Measurements from ENCODE around the gene ITM2C.

The ITM2C gene, protein sequence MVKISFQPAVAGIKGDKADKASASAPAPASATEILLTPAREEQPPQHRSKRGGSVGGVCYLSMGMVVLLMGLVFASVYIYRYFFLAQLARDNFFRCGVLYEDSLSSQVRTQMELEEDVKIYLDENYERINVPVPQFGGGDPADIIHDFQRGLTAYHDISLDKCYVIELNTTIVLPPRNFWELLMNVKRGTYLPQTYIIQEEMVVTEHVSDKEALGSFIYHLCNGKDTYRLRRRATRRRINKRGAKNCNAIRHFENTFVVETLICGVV

DNA sequence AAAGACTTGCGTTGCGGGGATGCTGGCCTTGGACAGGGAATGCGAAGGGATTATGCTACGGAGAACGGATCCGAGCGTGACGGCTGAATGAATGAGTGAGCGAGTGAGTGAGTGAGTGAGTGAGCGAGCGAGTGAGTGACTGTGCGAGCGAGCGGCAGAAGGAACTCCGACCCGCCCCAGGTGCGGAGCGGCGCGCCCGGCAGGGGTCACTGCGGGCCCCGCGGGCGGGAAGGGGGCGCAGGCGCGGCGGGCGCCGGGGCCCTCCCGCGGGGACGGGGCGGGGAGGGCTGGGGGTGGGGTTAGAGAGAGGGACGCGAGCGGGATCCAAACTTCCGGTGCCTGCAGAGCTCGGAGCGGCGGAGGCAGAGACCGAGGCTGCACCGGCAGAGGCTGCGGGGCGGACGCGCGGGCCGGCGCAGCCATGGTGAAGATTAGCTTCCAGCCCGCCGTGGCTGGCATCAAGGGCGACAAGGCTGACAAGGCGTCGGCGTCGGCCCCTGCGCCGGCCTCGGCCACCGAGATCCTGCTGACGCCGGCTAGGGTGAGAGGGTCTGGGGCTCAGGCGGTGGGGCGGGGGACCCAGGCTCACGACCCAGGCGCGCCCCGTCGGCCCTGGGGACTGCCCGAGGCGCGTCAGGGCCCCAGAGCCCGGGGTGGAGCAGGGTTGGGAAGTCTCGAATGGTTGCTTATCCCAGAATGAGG is at the start of gene ITM2C:
Gene ITM2C (plus strand): TSS at position 338 of the 702 bp plus-strand sequence. CDS start 84 bp downstream, at position 422.
- DNase-seq = peak; percentile 75

DNA sequence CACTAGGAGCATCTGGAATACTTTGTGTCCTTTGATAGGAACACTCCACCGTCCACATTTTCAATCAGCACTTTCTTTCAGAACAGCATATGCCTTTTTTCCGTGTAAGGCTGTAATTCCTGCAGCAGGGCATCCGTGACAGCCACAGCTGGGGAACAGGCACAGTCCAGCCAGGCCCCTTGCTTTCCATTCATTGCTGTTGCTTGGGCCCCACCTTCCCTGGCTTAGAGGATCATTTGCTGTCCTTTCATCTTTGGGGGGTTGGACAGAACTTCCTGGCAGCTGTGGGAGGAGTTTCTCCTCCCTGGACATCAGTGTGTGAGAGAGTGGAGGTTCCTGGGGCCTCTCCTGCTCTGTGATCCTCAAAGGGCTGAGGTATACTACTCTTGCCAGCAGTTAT is 49.7 kb upstream of the ITM2C start:
- no peak for DNase-seq

DNA sequence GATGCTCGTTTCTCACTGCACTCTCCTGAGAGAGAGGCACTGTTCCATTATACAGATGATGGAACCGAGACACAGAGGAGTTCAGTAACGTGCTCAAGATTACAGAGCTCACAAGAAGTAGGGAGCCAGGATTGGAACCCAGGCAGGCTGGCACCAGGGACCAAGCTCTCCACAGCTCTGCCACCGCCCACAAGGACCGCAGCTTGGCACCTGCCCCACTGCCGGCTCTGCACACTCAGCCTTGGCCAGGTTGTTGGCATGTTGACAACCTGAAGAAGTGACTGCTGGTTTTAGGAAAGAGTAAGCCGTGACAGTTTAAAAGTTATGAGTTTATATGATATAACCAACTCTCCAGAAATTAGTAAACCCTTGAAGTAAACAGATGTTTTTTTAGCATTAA is 48.0 kb upstream of the ITM2C start:
- DNase-seq = no peak

- no peak for DNase-seq
These were observed 45.3 kb upstream of the ITM2C start for GRCh38 chr2:230819433-230819832.

DNA sequence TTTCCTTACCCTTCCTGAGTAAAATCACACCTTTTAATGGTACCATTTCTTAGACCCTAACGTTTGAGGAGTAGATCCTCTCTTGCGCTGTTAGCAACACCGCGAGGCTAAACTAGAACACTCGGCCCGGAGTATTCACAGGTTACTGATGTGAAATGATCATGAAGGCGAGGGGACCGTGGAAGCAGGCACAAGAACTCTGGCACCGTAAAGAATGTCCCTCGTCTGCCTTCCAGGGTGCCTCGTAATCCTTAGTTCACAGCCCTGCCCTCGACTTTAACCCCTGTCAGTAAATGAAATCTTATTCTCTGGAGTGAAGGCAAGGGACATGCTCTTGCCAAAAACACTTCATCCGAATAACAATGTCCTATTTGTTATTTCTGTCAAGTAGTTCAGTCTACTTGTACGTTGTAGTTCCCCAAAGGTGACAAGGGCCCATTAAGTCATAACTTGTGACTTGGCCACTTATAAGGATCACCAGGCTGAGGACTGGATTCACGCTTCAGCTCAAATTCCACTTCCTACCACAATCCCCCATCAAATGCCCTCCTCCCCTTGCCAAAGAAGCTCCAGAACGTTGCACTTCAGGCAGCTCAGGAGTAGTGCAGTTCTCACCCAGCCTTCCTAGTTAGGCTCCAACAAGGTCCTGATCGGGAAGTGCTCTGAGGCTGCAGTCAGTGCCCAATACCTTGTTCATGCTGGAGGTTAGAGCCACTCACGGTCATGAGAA is 43.3 kb upstream of the ITM2C start:
- no peak for DNase-seq

- DNase-seq = no peak
These were observed 42.7 kb upstream of the ITM2C start for GRCh38 chr2:230821991-230822520.

DNA sequence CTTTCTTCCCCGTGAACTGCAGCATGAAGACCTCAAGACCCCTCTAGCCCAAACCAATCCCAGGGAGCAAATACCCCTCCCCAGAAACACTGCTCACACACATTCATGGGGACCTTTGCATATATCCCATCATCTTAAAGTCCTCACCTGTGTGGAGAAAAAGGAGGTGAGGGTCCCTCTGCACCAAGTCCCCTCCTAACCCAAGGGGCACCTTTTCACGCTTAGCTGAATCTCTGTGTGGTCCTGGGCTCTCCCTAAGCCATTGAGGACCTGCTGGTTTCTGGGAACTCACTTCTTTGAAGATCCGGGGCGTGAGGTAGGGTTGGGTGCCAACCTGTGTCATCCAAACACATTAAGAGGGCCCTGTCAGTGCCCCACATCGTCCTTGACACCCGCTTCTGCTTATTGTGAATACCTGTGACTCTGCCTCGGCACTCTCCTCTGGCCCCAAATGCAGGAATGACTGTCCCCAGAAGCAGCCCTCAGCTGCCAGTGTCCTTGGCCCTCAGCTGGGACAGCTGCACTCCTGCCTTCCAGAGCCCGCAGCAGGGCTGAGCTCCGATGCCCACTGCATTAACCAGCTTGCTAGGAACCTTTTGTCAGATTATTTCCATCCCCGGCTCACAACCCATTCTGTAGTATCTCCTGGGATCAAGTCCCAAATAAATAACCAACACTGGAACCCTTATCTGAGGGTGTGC is 41.3 kb upstream of the ITM2C start:
- no peak for DNase-seq

- peak; percentile 79 for DNase-seq
These were observed 40.2 kb upstream of the ITM2C start for GRCh38 chr2:230824406-230824978.

DNA sequence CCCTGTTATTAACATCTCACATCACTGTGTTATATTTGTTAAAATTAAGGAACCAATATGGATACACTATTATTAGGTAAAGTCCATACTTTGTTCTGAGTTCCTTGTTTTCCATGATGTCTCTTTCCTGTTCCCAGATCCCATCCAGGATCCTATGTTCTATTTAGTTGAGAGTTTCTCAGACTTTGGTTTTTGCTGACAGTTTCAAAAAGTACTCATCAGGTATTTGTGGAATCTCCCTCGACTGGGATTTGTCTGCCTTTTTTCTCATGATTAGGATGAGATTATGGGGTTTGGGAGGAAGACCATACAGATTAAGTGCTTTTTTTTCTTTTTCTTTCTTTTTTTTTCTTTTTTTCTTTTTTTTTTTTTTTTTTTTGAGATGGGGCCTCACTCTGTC is 39.4 kb upstream of the ITM2C start:
- DNase-seq = no peak

DNA sequence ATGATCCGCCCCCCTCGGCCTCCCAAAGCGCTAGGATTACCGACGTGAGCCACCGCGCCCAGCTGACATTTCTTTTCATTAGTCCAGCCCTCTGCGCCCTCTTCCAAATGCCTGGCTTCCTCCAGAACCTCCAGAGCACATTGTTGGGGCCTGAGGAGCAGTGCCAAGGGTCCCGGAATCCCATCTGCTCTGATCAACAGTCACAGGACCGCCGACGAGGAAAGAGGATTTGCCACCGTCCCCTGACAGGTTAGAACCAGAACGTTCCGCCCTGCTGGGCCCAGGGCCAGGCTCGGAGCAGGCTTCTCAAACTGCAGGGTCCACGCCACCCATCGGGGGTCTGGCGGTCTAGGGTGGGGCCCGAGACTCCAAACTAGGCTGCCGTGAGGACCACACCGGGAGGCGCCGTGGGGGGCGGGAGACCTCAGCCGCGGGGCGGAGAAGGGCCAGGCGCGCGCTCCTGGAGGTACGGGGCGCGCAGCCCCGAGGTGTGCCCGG is 36.9 kb upstream of the ITM2C start:
- DNase-seq = no peak

GRCh38 chr2:230828272-230828961 is 36.3 kb upstream of the ITM2C start:
- DNase-seq = no peak

DNA sequence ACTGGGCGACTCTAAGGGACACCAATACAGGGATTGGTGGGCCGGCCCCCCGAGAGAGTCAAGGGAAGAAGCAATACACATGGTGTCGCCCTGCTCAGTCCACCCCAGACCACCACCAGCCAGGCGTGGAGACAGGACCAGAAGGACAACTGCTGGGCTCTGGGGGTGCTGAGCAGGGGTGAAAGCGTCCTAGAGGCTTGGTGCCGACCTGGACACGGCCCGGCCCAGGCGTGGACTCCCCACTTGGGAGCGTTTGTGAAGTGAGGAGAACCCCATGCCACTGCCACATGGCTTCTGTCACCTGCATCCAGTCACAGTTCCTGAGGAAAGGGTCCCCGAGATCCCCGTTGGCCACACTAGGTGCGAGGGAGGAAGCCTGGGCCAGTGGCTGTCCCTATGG is 35.4 kb upstream of the ITM2C start:
- DNase-seq = no peak

DNA sequence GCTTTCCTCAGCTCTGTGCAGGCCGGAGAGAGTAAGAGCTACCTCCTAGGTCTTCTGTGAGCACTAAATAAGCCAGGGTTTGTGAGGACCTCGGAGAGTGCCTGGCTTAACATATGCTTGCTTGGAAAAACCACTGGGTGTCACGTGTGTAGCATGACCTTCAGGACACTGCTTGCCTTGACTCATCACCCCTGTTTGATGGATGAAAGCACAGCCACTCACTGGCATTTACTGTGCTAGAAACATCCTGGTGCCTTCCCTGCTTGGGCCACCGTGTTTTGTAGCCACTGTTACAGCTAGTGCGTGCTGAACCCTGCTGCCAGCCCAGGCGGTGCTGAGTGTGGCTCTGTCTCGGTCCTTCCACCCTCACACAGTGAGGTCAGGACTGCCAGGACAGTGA is 34.8 kb upstream of the ITM2C start:
- no peak for DNase-seq

DNA sequence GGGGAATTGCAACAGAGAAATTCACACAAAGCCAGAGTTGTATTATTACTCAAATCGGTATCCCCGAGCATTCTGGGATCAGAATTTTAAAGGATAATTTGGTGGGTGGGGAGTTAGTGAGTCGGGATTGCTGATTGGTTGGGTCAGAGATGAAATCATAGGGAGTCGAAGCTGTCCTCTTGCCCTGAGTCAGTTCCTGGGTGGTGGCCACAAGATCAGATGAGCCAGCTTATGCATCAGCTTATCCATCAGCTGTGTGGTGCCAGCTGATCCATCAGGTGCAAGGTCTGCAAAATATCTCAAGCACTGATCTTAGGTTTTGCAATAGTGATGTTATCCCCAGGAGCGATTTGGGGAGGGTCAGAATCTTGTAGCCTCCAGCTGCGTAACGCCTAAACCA is 34.3 kb upstream of the ITM2C start:
- DNase-seq = no peak

- DNase-seq = no peak
These were observed 24.4 kb upstream of the ITM2C start for GRCh38 chr2:230840301-230840700.

DNA sequence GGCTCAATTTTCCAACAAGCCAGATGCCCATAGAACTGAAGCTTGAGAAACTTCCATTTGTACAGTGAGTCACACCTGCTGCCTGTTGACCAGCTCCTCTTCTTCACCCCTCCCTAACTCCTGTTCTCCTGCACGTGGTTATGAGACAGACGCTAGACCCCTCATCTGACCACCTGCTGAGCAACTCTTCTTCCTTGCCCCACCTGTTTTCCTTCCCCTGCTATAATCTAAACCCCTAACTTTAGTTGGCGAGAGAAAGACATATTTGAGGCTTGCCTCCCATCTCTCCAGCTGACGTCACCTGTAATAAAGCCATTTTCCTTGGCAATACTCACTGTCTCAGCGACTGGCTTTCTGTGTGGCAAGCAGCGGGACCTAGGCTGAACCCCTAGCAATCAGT is 22.3 kb upstream of the ITM2C start:
- no peak for DNase-seq

GRCh38 chr2:230843132-230843531 is 21.6 kb upstream of the ITM2C start:
- no peak for DNase-seq

GRCh38 chr2:230846360-230846759 is 18.4 kb upstream of the ITM2C start:
- DNase-seq = no peak

- DNase-seq = no peak
These were observed 16.8 kb upstream of the ITM2C start for GRCh38 chr2:230847883-230848388.

DNA sequence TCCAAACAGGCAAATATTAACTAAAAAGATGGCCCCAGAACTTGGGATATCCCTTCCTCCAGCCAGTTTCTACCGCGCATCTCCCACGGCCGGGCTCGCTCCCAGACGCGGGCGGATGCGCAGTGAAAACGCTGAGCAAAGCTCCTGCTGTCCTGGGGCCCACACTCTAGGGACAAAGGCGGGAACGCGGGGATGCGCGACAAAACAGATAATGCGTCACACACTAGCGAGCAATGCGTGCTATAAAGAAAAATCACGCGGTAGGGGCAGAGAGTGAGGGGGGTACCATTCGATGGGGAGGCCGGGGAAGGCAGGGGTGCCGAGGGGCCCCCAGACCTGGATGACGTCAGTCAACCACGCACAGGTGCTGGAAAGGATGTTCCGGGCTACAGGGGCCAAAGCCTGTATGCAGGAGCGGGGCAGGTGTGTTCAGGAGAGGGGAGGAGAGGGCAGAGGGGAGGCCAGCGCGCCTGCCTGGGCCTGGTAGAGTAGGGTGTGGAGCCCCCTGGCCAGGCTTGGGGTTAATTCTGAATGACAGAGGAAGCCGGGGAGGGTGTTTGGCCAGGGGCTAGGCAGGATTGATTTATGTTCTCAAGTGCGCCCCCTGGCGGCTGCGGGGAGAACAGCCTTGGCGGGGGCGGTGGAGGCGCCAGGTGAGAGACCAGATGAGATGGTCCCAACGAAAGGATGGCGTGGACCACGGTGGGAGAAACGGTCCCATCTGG is 14.9 kb upstream of the ITM2C start:
- no peak for DNase-seq

DNA sequence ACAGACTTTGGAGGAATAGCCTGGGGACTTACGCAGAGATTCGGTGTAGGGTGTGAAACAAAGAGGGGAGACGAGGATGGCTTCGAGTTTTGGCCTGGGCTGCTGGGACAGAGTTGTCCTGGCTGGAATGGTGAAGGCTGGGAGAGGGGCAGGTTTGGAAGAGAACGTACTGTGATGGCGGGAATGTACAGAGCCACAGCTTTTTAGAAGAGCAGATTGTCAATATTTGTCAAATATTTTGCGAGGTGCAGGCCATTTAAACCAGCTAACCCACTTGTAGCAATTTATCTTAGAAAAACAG is 14.4 kb upstream of the ITM2C start:
- DNase-seq = no peak
